ENCODE measurements around the gene COL4A5.

- no peak for TF ChIP-seq CTCF (IDR thresholded peaks at IDR 0.05; ENCODE audit: low read depth, low read length, poor library complexity, severe bottlenecking)
- TF ChIP-seq EZH2phosphoT487 (IDR thresholded peaks at IDR 0.05; ENCODE audit: borderline replicate concordance, low read length) = no peak
Observed at GRCh38 chrX:108740299-108740774, 300.7 kb downstream of the COL4A5 start.

Measured in DOHH2 (cell line).